GM15510 (cell line): ENCODE measurements around the gene SCGB3A1.

ENCODE experiments used
- POLR2A ChIP-seq: IDR thresholded peaks from 3 replicates; pipeline ENCODE4 v1.6.1; 2011; ENCODE audit warnings: borderline replicate concordance; ENCODE audit not compliant: insufficient read length; ENCODE audit errors: extremely low read depth

The SCGB3A1 gene

DNA sequence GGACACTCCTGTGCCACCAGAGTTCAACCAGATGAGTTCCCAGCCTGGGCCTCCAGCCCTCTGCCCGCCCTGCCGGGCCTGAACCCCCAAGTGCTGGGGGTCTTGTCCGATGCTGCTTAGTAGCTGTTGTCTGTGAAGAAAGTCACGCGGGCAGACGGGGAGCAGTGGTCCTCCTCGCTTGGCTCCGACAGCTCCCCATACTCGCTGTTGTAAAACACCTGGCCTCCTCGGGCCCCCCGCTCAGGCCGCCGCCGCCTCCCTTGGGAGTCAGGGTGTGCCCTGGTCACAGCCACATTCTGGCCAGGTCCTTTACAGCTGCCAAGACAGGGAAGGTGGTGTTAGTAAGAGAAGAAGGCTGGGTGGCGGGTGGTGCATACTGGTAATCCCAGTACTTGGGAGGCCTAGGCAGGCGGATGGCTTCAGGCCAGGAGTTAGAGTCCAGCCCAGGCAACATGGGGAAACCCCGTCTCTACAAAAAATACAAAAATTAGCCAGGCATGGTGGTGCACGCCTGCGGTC lies 11.8 kb upstream of the SCGB3A1 start:
- no peak for TF ChIP-seq POLR2A

GRCh38 chr5:180602481-180603075 lies 11.3 kb upstream of the SCGB3A1 start:
- TF ChIP-seq POLR2A = no peak

DNA sequence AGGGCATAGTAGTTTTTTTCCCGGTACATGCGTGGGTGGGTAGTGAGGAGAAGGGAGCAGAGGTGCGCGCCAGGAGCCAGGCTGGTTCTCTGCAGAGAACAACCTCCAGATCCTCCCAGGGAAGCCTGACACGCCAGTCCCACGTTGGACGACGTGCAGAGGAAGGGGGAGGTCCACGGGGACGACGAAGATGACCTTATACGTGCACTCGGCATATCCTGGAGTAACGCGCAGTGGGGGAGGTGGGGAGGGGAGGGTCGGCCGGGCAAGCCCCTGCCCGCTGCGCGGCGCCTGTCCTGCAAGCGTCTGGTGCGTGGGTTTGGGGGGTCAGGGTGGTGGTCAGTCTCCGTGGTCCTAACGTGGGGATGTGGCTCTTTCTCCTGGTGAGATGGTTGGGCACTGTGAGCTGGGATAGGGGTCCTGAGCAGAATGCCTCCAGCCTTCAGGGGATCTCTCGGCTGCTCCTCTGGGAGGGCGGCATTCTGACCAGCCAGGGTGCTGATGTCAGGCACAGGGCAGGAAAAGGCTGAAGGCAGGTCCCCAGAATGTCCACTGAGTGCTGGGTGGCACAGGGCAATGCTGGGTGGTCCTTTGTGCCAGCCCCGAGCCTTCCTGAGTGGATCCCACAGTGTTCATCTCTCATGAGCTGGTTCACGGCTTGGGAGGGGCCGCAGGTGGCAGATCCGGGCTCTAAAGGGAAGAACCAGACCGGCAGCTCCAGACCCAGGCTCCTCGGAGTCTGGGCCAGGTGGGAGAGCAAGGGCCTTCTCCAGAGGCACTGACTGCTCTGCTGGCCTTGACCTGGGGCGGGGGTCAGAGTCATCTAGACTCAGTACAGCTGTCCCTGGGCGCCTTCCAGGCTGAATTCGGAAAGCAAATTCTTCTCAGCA lies 10.5 kb upstream of the SCGB3A1 start:
- no peak for TF ChIP-seq POLR2A

GRCh38 chr5:180600554-180601041 lies 9.3 kb upstream of the SCGB3A1 start:
- TF ChIP-seq POLR2A = no peak

DNA sequence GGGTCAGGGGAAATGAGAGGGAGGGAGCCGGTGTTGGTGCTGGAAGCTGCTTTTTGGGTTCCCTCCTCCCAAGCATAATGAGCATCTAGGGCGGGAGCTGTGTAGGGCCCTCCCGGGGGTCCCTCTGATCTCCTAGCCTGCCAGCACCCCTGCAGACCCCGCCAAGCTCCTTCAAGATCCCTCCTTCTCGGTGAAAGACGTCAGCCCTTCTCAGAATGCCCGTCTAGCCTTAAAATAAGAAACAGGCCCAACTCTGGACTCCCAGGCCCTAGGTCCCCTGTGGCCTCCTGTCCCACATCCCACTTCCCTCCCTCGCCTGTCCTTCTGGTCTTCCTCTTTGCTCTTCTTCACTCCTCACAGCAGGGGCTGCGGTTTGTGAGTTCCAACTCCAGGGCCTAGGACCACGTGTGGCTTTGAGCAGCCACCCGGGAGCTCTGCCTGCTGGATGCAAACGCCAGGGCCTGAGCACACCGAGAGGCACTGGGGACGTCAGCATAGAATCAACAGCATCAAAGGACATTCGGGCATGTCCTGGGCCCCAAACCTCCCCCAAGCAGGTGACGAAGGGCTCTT lies 8.8 kb upstream of the SCGB3A1 start:
- no peak for TF ChIP-seq POLR2A

GRCh38 chr5:180599590-180599914 lies 8.3 kb upstream of the SCGB3A1 start:
- TF ChIP-seq POLR2A = no peak

GRCh38 chr5:180598797-180599589 lies 7.7 kb upstream of the SCGB3A1 start:
- TF ChIP-seq POLR2A = no peak

- no peak for TF ChIP-seq POLR2A
These were observed 7.0 kb upstream of the SCGB3A1 start for GRCh38 chr5:180598316-180598701.

DNA sequence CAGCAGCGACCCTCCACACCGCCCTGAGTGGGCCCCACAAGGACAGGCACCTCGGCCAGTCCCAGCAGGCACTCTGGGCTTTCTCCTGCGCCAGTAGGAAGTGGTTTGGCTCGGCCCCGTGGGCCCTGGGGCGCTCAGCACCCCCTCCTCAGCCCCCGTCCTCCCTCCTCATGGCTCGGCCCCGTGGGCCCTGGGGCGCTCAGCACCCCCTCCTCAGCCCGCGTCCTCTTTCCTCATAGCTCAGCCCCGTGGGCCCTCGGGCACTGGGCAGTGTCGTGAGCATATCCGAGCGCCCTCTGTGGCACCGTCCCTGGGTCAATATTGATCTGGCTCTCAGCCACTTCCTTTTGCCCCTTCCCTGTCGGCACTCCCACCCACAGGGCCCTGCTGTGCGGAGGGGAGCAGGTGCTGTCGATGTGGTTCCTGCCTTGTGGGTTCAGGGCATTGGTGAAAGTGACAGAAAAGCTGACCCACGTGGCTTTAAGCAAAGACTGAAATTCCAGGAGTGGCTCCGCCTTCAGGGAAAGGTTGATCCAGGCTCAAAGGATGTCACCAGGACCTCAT lies 5.5 kb upstream of the SCGB3A1 start:
- no peak for TF ChIP-seq POLR2A

GRCh38 chr5:180596115-180596667 lies 4.9 kb upstream of the SCGB3A1 start:
- TF ChIP-seq POLR2A = no peak

DNA sequence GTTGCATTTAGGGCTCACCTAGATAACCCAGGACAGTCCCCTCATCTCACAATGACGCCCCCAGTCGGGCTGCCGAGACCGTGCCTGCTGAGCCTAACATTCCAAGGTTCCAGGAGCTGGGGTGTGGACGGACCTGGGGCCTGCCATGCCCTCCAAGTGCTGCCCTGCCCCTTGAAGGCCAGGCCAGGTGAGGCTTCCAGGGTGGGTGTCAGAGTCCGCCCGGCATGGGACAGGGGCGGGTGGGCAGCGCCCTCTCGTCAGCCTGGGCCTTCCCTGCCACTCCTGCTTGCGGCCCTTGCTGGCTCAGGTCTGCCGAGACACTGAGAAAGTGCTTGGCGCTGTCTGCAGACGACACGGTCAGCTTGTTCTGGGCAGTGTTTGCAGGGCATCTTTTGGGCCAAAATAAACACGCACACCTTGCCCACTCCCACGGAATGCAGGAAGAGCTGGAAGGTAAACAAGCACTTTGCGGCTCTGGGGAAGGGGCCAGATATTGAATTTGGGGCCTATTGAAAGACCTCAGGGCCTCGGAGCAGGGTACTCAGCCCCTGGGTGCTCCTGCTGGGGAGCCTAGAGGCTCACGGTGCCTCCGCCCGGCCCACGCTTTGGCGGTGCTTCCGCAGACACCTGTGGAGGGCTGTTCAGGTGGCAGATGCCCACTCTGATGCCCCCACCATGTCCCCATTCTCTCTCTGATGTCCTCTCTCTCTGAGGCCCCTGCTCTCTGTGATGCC lies 4.2 kb upstream of the SCGB3A1 start:
- no peak for TF ChIP-seq POLR2A

DNA sequence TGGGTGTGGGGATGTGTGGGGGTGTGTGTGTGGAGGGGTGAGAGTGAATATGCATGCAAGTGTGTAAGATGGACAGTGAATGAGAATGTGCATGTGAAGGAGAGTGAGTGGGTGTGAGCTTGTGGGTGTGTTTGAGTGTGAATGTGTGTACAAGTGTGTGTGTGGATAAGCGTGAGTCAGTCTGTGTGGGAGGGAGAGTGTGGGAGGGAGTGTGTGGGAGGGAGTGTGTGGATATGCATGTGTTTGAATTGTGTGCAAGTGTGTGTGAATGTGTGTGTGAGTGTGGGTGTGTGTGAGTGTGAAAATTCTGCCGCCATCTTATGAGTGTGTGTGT lies 3.7 kb upstream of the SCGB3A1 start:
- no peak for TF ChIP-seq POLR2A

- no peak for TF ChIP-seq POLR2A
These were observed 3.2 kb upstream of the SCGB3A1 start for GRCh38 chr5:180594311-180595045.
